Left lobe of liver (tissue), 2 donors: ENCODE results near the gene AVPR2. TPM values are rescaled to one million over a fixed set of nuclear protein-coding genes. Genes with fewer than 3 reads are reported as not detected.

Experiments used
- ATAC-seq: fragments of 200-7000 bp; cut with Tn5 transposase; one replicate; pipeline ENCODE4 v1.9.1; 2020; ENCODE audit warnings: mild to moderate bottlenecking, moderate library complexity
- DNase-seq: peaks from one replicate; pipeline ENCODE4 v3.0.0-alpha.2; 2020; ENCODE audit warnings: low spot score
- total RNA-seq: library from RNA; stranded (reverse); gene quantifications from one replicate; pipeline ENCODE4 v1.2.1, GENCODE V29; 2021
- donor health status: DM: no; HTN: no; CAD: no; lungs with moderate emphysema.
- donor health status: DM: no; HTN: yes; CAD: no.

AVPR2 gene
- total RNA-seq, 1 donor from 2014 or later: not detected

GRCh38 chrX:153884590-153884989, 19.9 kb upstream of the AVPR2 start:
- ATAC-seq (no peak), DNase-seq (no peak)

- ATAC-seq (no peak), DNase-seq (no peak)
These were observed 19.2 kb upstream of the AVPR2 start for GRCh38 chrX:153885208-153885787.

GRCh38 chrX:153885968-153886903, 18.2 kb upstream of the AVPR2 start, which contains the start of gene L1CAM:
L1CAM (minus strand) TSS chrX:153886173; CDS start chrX:153875836, 10,337 bp downstream.
- ATAC-seq: no peak

GRCh38 chrX:153886915-153887314, 17.6 kb upstream of the AVPR2 start:
- DNase-seq (no peak), ATAC-seq (no peak)

More at GRCh38 chrX:153885968-153886903, 18.2 kb upstream of the AVPR2 start, which contains the start of gene L1CAM:
- DNase-seq: no peak

GRCh38 chrX:153887385-153887784, 17.1 kb upstream of the AVPR2 start:
- DNase-seq: no peak
- ATAC-seq: no peak

- ATAC-seq: no peak
These were observed 16.1 kb upstream of the AVPR2 start for GRCh38 chrX:153888344-153888743.

GRCh38 chrX:153889123-153889522, 15.3 kb upstream of the AVPR2 start:
- ATAC-seq: no peak

More at GRCh38 chrX:153888344-153888743, 16.1 kb upstream of the AVPR2 start:
- no peak for DNase-seq

GRCh38 chrX:153897899-153898298, 6.6 kb upstream of the AVPR2 start:
- DNase-seq (no peak), ATAC-seq (no peak)

More at GRCh38 chrX:153889123-153889522, 15.3 kb upstream of the AVPR2 start:
- no peak for DNase-seq

- ATAC-seq: peak; percentile 47
- DNase-seq: no peak
These were observed 3.4 kb upstream of the AVPR2 start for GRCh38 chrX:153900831-153901752.

GRCh38 chrX:153901753-153902140, 2.7 kb upstream of the AVPR2 start:
- no peak for DNase-seq
- no peak for ATAC-seq

GRCh38 chrX:153902385-153902784, 2.1 kb upstream of the AVPR2 start:
- DNase-seq (no peak), ATAC-seq (no peak)

GRCh38 chrX:153903238-153903980, 1.1 kb upstream of the AVPR2 start:
- ATAC-seq: peak; percentile 48
- no peak for DNase-seq

- DNase-seq (no peak), ATAC-seq (no peak)
These were observed 1.1 kb downstream of the AVPR2 start for GRCh38 chrX:153905481-153906095.

- ATAC-seq: no peak
- DNase-seq: no peak
These were observed 1.8 kb downstream of the AVPR2 start for GRCh38 chrX:153906126-153906917.

GRCh38 chrX:153907456-153907855, 3.0 kb downstream of the AVPR2 start:
- DNase-seq (no peak), ATAC-seq (no peak)

- DNase-seq (no peak), ATAC-seq (no peak)
These were observed 3.9 kb downstream of the AVPR2 start for GRCh38 chrX:153908219-153908860.

GRCh38 chrX:153909024-153909979, 4.8 kb downstream of the AVPR2 start:
- ATAC-seq (no peak), DNase-seq (no peak)
